Stomach (tissue), 9 donors: ENCODE data around the gene MARCHF5. TPM values are rescaled to one million over a fixed set of nuclear protein-coding genes. Genes with fewer than 3 reads are reported as not detected.
A peak's percentile ranks its signal among the peaks of the same experiment; 100 is the strongest.

Experiments used
- DNase-seq, 2 donors: peaks; one replicate each; pipeline versions ENCODE4 v3.0.0 to v3.0.0-alpha.2; 2013 to 2019
- H3K27ac ChIP-seq, 5 donors: fragments of 200-600 bp in 4 of 5; sonication (generic) in 4 of 5; one replicate each; pipeline ENCODE4 v1.5.1; 2013 to 2019; ENCODE audit warnings: mild to moderate bottlenecking in 1 of 5, moderate library complexity in 1 of 5
- H3K27me3 ChIP-seq, 3 donors: fragments of 200-600 bp; sonication (generic); one replicate each; pipeline ENCODE4 v1.5.1; 2017 to 2019; ENCODE audit warnings: mixed run types in 1 of 3
- H3K36me3 ChIP-seq, 4 donors: fragments of 200-600 bp; sonication (generic); 1 replicate in 3 of 4; 2 replicates in 1 of 4; pipeline ENCODE4 v1.5.1; 2016 to 2019
- H3K4me1 ChIP-seq, 4 donors: fragments of 200-600 bp; sonication (generic); one replicate each; pipeline ENCODE4 v1.5.1; 2016 to 2019
- H3K4me3 ChIP-seq, 4 donors: fragments of 200-600 bp; sonication (generic) in 3 of 4; one replicate each; pipeline ENCODE4 v1.5.1; 2016 to 2019; ENCODE audit warnings: mild to moderate bottlenecking in 1 of 4
- H3K9me3 ChIP-seq, 4 donors: fragments of 200-600 bp; sonication (generic); one replicate each; pipeline ENCODE4 v1.5.1; 2016 to 2019
- CTCF ChIP-seq, 7 experiments: fragments of 450-650 bp in 4 of 7; fragments of 200-600 bp in 3 of 7; sonication (generic) in 3 of 7; IDR thresholded peaks; one replicate each; pipeline ENCODE4 v1.5.1; 2016 to 2019; ENCODE audit warnings: antibody characterized with exemption in 7 of 7, control low read depth in 2 of 7, mild to moderate bottlenecking in 1 of 7
- EP300 ChIP-seq: sonication (generic); formaldehyde crosslinking; IDR thresholded peaks from one replicate; pipeline ENCODE4 v1.6.1; 2017; ENCODE audit warnings: antibody characterized with exemption
- POLR2A ChIP-seq, 4 donors: fragments of 450-650 bp; IDR thresholded peaks; one replicate each; pipeline ENCODE4 v1.6.1; 2016; ENCODE audit warnings: antibody characterized with exemption in 4 of 4, control low read depth in 2 of 4, mild to moderate bottlenecking in 1 of 4, moderate library complexity in 1 of 4
- POLR2AphosphoS5 ChIP-seq, 3 donors: sonication (generic); formaldehyde crosslinking; IDR thresholded peaks; one replicate each; pipeline ENCODE4 v1.6.1; 2016; ENCODE audit warnings: antibody characterized with exemption in 3 of 3
- WGBS, 5 donors: extraction: QIAGEN DNeasy Blood & Tissue Kit in 3 of 5; methylation state at CpG; one replicate each; pipeline versions ENCODE4 v1.1.5 to v1.1.7; 2013 to 2018; 5-methylcytosine and 5-hydroxymethylcytosine counted together
- intact Hi-C: fragments of 100-400 bp; cut with DNase I; formaldehyde crosslinking; loops from one replicate; pipeline ENCODE4 v1.15.1; 2023; ENCODE audit warnings: low total_unique reads
- polyA plus RNA-seq, 3 donors: library from polyadenylated mRNA; stranded (reverse); fragments of 200-250 nt; gene quantifications; one replicate each; pipeline ENCODE4 v1.2.3, GENCODE V29; 2013
- total RNA-seq, 5 donors: library from RNA; depleted of rRNA; stranded (reverse); fragments of >200 nt; gene quantifications; one replicate each; pipeline versions ENCODE4 v1.1.0 to v1.2.3, GENCODE V29; 2014 to 2016
- donor health status: healthy with polysubstance abuse.
- donor health status: Bipolar disorder and iron deficiency.
- donor health status: healthy.

The MARCHF5 gene
- total and polyA plus RNA-seq, 8 donors, result 1.2 to 37.1 (median 11.0) TPM

GRCh38 chr10:92278996-92279696 lies 11.8 kb upstream of the MARCHF5 start:
- intact Hi-C loops, result no loop called here
- Histone ChIP-seq H3K9me3 (no peaks in the 10 kb centered on the region), H3K4me3 (peak overlapping the region in 1 of 4 donors; percentile 3), H3K27ac (no peak overlapping the region), H3K4me1 (peaks cover 0 to 19% (median 7%) of the 10 kb centered on the region in 4 donors), H3K36me3 (no peaks in the 10 kb centered on the region), H3K27me3 (no peaks in the 10 kb centered on the region)
- DNase-seq, result no peak
- TF ChIP-seq EP300 (no peak), CTCF (IDR thresholded peaks at IDR 0.05) (no peak), POLR2AphosphoS5 (IDR thresholded peaks at IDR 0.05) (no peak), POLR2A (IDR thresholded peaks at IDR 0.05) (no peak)
- 46 to 64% (median 61%) methylated on average over 4 of the region's 4 CpGs for WGBS, 5 donors

- intact Hi-C loops, result no loop called here
- no peaks in the 10 kb centered on the region for H3K9me3 ChIP-seq
- 74 to 83% (median 75%) methylated on average over 10 of the region's 10 CpGs for WGBS, 5 donors
- H3K4me3 ChIP-seq, result no peak overlapping the region
- no peak for DNase-seq
- peaks cover 3 to 24% (median 5%) of the 10 kb centered on the region in 4 donors for H3K4me1 ChIP-seq
- H3K36me3 ChIP-seq, result no peaks in the 10 kb centered on the region
- H3K27me3 ChIP-seq, result no peaks in the 10 kb centered on the region
- TF ChIP-seq EP300 (no peak), POLR2A (IDR thresholded peaks at IDR 0.05) (no peak), CTCF (IDR thresholded peaks at IDR 0.05) (no peak), POLR2AphosphoS5 (IDR thresholded peaks at IDR 0.05) (no peak)
- peak overlapping the region in 4 of 5 donors; percentile 45 to 75 (median 68) for H3K27ac ChIP-seq
Measured at GRCh38 chr10:92284112-92284704, 6.8 kb upstream of the MARCHF5 start.

- Histone ChIP-seq H3K36me3 (peaks cover 0 to 16% (median 12%) of the 10 kb centered on the region in 4 donors), H3K4me3 (peak overlapping the region; percentile 64 to 92 (median 85)), H3K9me3 (no peaks in the 10 kb centered on the region), H3K27me3 (no peaks in the 10 kb centered on the region), H3K4me1 (peaks cover 0 to 34% (median 27%) of the 10 kb centered on the region in 4 donors), H3K27ac (peak overlapping the region; percentile 93 to 98 (median 96))
- peak in 1 of 3 donors; percentile 23 for TF ChIP-seq POLR2AphosphoS5 (IDR thresholded peaks at IDR 0.05)
- TF ChIP-seq EP300, result no peak
- DNase-seq, result peak; percentile 61 to 78
- 0 to 1% (median 0%) methylated on average over 22 to 33 of the region's 33 CpGs for WGBS, 5 donors
- intact Hi-C loops, result loop anchor here (10.0 kb wide), 2 partner anchors 45 to 205 kb away; no protein-coding TSS in a partner anchor
Measured at GRCh38 chr10:92290076-92290836, 711 bp upstream of the MARCHF5 start.

GRCh38 chr10:92291616-92291865 lies 574 bp downstream of the MARCHF5 start:
- Histone ChIP-seq H3K4me3 (peak overlapping the region; percentile 64 to 92 (median 85)), H3K36me3 (peaks cover 0 to 16% (median 12%) of the 10 kb centered on the region in 4 donors), H3K9me3 (no peaks in the 10 kb centered on the region), H3K27ac (peak overlapping the region; percentile 93 to 98 (median 96)), H3K27me3 (no peaks in the 10 kb centered on the region), H3K4me1 (peaks cover 0 to 42% (median 31%) of the 10 kb centered on the region in 4 donors)
- 0 to 1% (median 1%) methylated on average over 9 to 10 of the region's 10 CpGs for WGBS, 5 donors
- intact Hi-C loops, result loop anchor here (10.0 kb wide), 2 partner anchors 47 to 207 kb away; no protein-coding TSS in a partner anchor
- no peak for DNase-seq
- TF ChIP-seq CTCF (IDR thresholded peaks at IDR 0.05), result no peak
- no peak for TF ChIP-seq EP300
- no peak for TF ChIP-seq POLR2A (IDR thresholded peaks at IDR 0.05)
- no peak for TF ChIP-seq POLR2AphosphoS5 (IDR thresholded peaks at IDR 0.05)
